Vagina (tissue), 2 donors: ENCODE measurements around the gene CCDC39. TPM values are rescaled to one million over a fixed set of nuclear protein-coding genes. Genes with fewer than 3 reads are reported as not detected.

Experiments
- DNase-seq, 2 donors: peaks; one replicate each; pipeline ENCODE4 v3.0.0-alpha.2; 2017; ENCODE audit errors: extremely low spot score in 2 of 2
- H3K27ac ChIP-seq: fragments of 200-600 bp; sonication (generic); one replicate; pipeline ENCODE4 v1.5.1; 2019
- H3K27me3 ChIP-seq: fragments of 200-600 bp; sonication (generic); one replicate; pipeline ENCODE4 v1.5.1; 2019
- H3K36me3 ChIP-seq, 2 donors: fragments of 200-600 bp; sonication (generic); one replicate each; pipeline ENCODE4 v1.5.1; 2017 to 2019
- H3K4me1 ChIP-seq: fragments of 200-600 bp; sonication (generic); one replicate; pipeline ENCODE4 v1.5.1; 2019
- H3K4me3 ChIP-seq, 2 donors: fragments of 200-600 bp; sonication (generic); 1 replicate in 1 of 2; 2 replicates in 1 of 2; pipeline ENCODE4 v1.5.1; 2016 to 2019
- H3K9me3 ChIP-seq: fragments of 200-600 bp; sonication (generic); one replicate; pipeline ENCODE4 v1.5.1; 2019
- CTCF ChIP-seq, 3 experiments: fragments of 450-650 bp in 2 of 3; fragments of 200-600 bp in 1 of 3; sonication (generic) in 1 of 3; IDR thresholded peaks; one replicate each; pipeline ENCODE4 v1.5.1; 2017 to 2019; ENCODE audit warnings: antibody characterized with exemption in 3 of 3, mild to moderate bottlenecking in 2 of 3, moderate library complexity in 2 of 3
- POLR2A ChIP-seq, 2 donors: fragments of 450-650 bp; IDR thresholded peaks; one replicate each; pipeline ENCODE4 v1.6.1; 2017; ENCODE audit warnings: antibody characterized with exemption in 2 of 2, mild to moderate bottlenecking in 2 of 2, moderate library complexity in 2 of 2
- POLR2AphosphoS5 ChIP-seq, 2 donors: sonication (generic); formaldehyde crosslinking; IDR thresholded peaks; one replicate each; pipeline ENCODE4 v1.9.0; 2017; ENCODE audit warnings: antibody characterized with exemption in 2 of 2, mild to moderate bottlenecking in 2 of 2, low read depth in 1 of 2; ENCODE audit not compliant: insufficient read depth in 1 of 2
- intact Hi-C: fragments of 100-400 bp; cut with DNase I; formaldehyde crosslinking; loops from one replicate; pipeline ENCODE4 v1.15.1; 2023
- total RNA-seq: library from RNA; depleted of rRNA; stranded (reverse); fragments of >200 nt; gene quantifications from one replicate; pipeline ENCODE4 v1.2.3, GENCODE V29; 2016

Gene CCDC39
- total RNA-seq, 1 donor from 2014 or later, result not detected

- no peak for TF ChIP-seq POLR2AphosphoS5 (IDR thresholded peaks at IDR 0.05; ENCODE audit: insufficient read depth in 1 of 2, low read depth in 1 of 2)
- TF ChIP-seq POLR2A (IDR thresholded peaks at IDR 0.05), result no peak
- TF ChIP-seq CTCF (IDR thresholded peaks at IDR 0.05), result no peak
- Histone ChIP-seq H3K9me3 (no peaks in the 10 kb centered on the region), H3K4me3 (no peak overlapping the region), H3K36me3 (no peaks in the 10 kb centered on the region), H3K27ac (no peak overlapping the region), H3K4me1 (no peaks in the 10 kb centered on the region), H3K27me3 (no peaks in the 10 kb centered on the region)
- no peak for DNase-seq
- intact Hi-C loops, result no loop called here
These were observed 22.2 kb downstream of the CCDC39 start for GRCh38 chr3:180657094-180657493.

- intact Hi-C loops, result no loop called here
- no peak for TF ChIP-seq POLR2AphosphoS5 (IDR thresholded peaks at IDR 0.05; ENCODE audit: insufficient read depth in 1 of 2, low read depth in 1 of 2)
- H3K36me3 ChIP-seq, result no peaks in the 10 kb centered on the region
These were observed 22.9 kb downstream of the CCDC39 start for GRCh38 chr3:180656406-180656805.

GRCh38 chr3:180646187-180646790, 33.0 kb downstream of the CCDC39 start:
- Histone ChIP-seq H3K9me3 (no peaks in the 10 kb centered on the region), H3K36me3 (no peaks in the 10 kb centered on the region), H3K4me1 (no peaks in the 10 kb centered on the region), H3K4me3 (no peak overlapping the region), H3K27me3 (no peaks in the 10 kb centered on the region), H3K27ac (no peak overlapping the region)
- DNase-seq, result no peak
- intact Hi-C loops, result loop anchor here (5.0 kb wide), 1 partner anchor 431 kb away; no protein-coding TSS in a partner anchor
- no peak for TF ChIP-seq CTCF (IDR thresholded peaks at IDR 0.05)
- TF ChIP-seq POLR2AphosphoS5 (IDR thresholded peaks at IDR 0.05; ENCODE audit: insufficient read depth in 1 of 2, low read depth in 1 of 2), result no peak
- TF ChIP-seq POLR2A (IDR thresholded peaks at IDR 0.05), result no peak

More at GRCh38 chr3:180656406-180656805, 22.9 kb downstream of the CCDC39 start:
- no peak overlapping the region for H3K27ac ChIP-seq
- H3K4me3 ChIP-seq, result no peak overlapping the region
- H3K27me3 ChIP-seq, result no peaks in the 10 kb centered on the region
- DNase-seq, result no peak
- H3K4me1 ChIP-seq, result no peaks in the 10 kb centered on the region
- no peaks in the 10 kb centered on the region for H3K9me3 ChIP-seq

GRCh38 chr3:180640987-180641386, 38.3 kb downstream of the CCDC39 start:
- TF ChIP-seq CTCF (IDR thresholded peaks at IDR 0.05) (no peak), POLR2A (IDR thresholded peaks at IDR 0.05) (no peak), POLR2AphosphoS5 (IDR thresholded peaks at IDR 0.05; ENCODE audit: insufficient read depth in 1 of 2, low read depth in 1 of 2) (no peak)
- Histone ChIP-seq H3K36me3 (no peaks in the 10 kb centered on the region), H3K9me3 (no peaks in the 10 kb centered on the region), H3K27me3 (no peaks in the 10 kb centered on the region), H3K4me1 (no peaks in the 10 kb centered on the region), H3K27ac (no peak overlapping the region), H3K4me3 (no peak overlapping the region)
- no peak for DNase-seq
- intact Hi-C loops, result loop anchor here (5.0 kb wide), 1 partner anchor 74 kb away; no protein-coding TSS in a partner anchor

GRCh38 chr3:180633722-180634121, 45.6 kb downstream of the CCDC39 start:
- intact Hi-C loops, result no loop called here
- no peak for DNase-seq

More at GRCh38 chr3:180633722-180634121, 45.6 kb downstream of the CCDC39 start:
- no peaks in the 10 kb centered on the region for H3K4me1 ChIP-seq
- TF ChIP-seq CTCF (IDR thresholded peaks at IDR 0.05) (no peak), POLR2AphosphoS5 (IDR thresholded peaks at IDR 0.05; ENCODE audit: insufficient read depth in 1 of 2, low read depth in 1 of 2) (no peak), POLR2A (IDR thresholded peaks at IDR 0.05) (no peak)
- H3K36me3 ChIP-seq, result no peaks in the 10 kb centered on the region
- no peaks in the 10 kb centered on the region for H3K27me3 ChIP-seq
- H3K4me3 ChIP-seq, result no peak overlapping the region
- no peaks in the 10 kb centered on the region for H3K9me3 ChIP-seq
- H3K27ac ChIP-seq, result no peak overlapping the region
